IPS-20b (cell line): Measurements from ENCODE around the gene LNPEP.

Experiments used
- H3K27ac ChIP-seq: one replicate; pipeline ENCODE4 v1.5.1; 2013; ENCODE audit warnings: low read length
- H3K27me3 ChIP-seq: 2 replicates; pipeline ENCODE4 v1.6.1; 2013; ENCODE audit warnings: mild to moderate bottlenecking, low read length, inconsistent platforms; ENCODE audit not compliant: insufficient read depth
- H3K36me3 ChIP-seq: 2 replicates; pipeline ENCODE4 v1.6.1; 2013; ENCODE audit warnings: low read depth, mild to moderate bottlenecking, inconsistent platforms, low read length, moderate library complexity; ENCODE audit not compliant: insufficient read depth
- H3K4me1 ChIP-seq: 2 replicates; pipeline ENCODE4 v1.6.1; 2013; ENCODE audit warnings: mild to moderate bottlenecking, control low read depth, inconsistent platforms, low read length, moderate library complexity; ENCODE audit not compliant: insufficient read depth
- H3K4me3 ChIP-seq: 2 replicates; pipeline ENCODE4 v1.5.1; 2013; ENCODE audit warnings: mild to moderate bottlenecking, low read length, inconsistent platforms
- H3K9ac ChIP-seq: 2 replicates; pipeline ENCODE4 v1.6.1; 2013; ENCODE audit warnings: low read depth, mild to moderate bottlenecking, inconsistent platforms, low read length, moderate library complexity
- H3K9me3 ChIP-seq: 2 replicates; pipeline ENCODE4 v1.6.1; 2013; ENCODE audit warnings: mild to moderate bottlenecking, low read depth, low read length, inconsistent platforms; ENCODE audit not compliant: insufficient read depth

Gene LNPEP

GRCh38 chr5:96909435-96909834 lies 26.4 kb upstream of the LNPEP start:
- Histone ChIP-seq H3K9ac (no peak overlapping the region), H3K27ac (no peak overlapping the region), H3K27me3 (no peaks in the 10 kb centered on the region), H3K4me3 (no peak overlapping the region), H3K4me1 (no peaks in the 10 kb centered on the region), H3K36me3 (no peaks in the 10 kb centered on the region), H3K9me3 (no peaks in the 10 kb centered on the region)

GRCh38 chr5:96911139-96911538 lies 24.7 kb upstream of the LNPEP start:
- Histone ChIP-seq H3K4me3 (no peak overlapping the region), H3K36me3 (no peaks in the 10 kb centered on the region), H3K27me3 (no peaks in the 10 kb centered on the region), H3K9me3 (no peaks in the 10 kb centered on the region), H3K4me1 (no peaks in the 10 kb centered on the region), H3K27ac (no peak overlapping the region), H3K9ac (no peak overlapping the region)

- Histone ChIP-seq H3K9me3 (no peaks in the 10 kb centered on the region), H3K4me3 (no peak overlapping the region), H3K9ac (no peak overlapping the region), H3K4me1 (no peaks in the 10 kb centered on the region), H3K27ac (no peak overlapping the region), H3K27me3 (no peaks in the 10 kb centered on the region), H3K36me3 (no peaks in the 10 kb centered on the region)
Observed at GRCh38 chr5:96913233-96913632, 22.6 kb upstream of the LNPEP start.

- Histone ChIP-seq H3K27ac (no peak overlapping the region), H3K27me3 (no peaks in the 10 kb centered on the region), H3K4me1 (peaks cover 3% of the 10 kb centered on the region; the same call in 1 of the 2 replicates), H3K9me3 (no peaks in the 10 kb centered on the region), H3K9ac (no peak overlapping the region), H3K4me3 (no peak overlapping the region), H3K36me3 (no peaks in the 10 kb centered on the region)
Observed at GRCh38 chr5:96919754-96920197, 16.1 kb upstream of the LNPEP start.

GRCh38 chr5:96920744-96921355 lies 15.0 kb upstream of the LNPEP start:
- H3K4me1 ChIP-seq, result peaks cover 3% of the 10 kb centered on the region; the same call in 1 of the 2 replicates
- H3K9me3 ChIP-seq, result no peaks in the 10 kb centered on the region
- H3K36me3 ChIP-seq, result no peaks in the 10 kb centered on the region
- H3K27me3 ChIP-seq, result no peaks in the 10 kb centered on the region
- no peak overlapping the region for H3K4me3 ChIP-seq
- H3K9ac ChIP-seq, result no peak overlapping the region
- H3K27ac ChIP-seq, result no peak overlapping the region

- H3K4me3 ChIP-seq, result no peak overlapping the region
- H3K4me1 ChIP-seq, result peaks cover 3% of the 10 kb centered on the region; the same call in 1 of the 2 replicates
- H3K27me3 ChIP-seq, result no peaks in the 10 kb centered on the region
- no peak overlapping the region for H3K27ac ChIP-seq
- no peak overlapping the region for H3K9ac ChIP-seq
- H3K9me3 ChIP-seq, result no peaks in the 10 kb centered on the region
- no peaks in the 10 kb centered on the region for H3K36me3 ChIP-seq
Observed at GRCh38 chr5:96922499-96923244, 13.2 kb upstream of the LNPEP start.

GRCh38 chr5:96924016-96924443 lies 11.8 kb upstream of the LNPEP start:
- no peak overlapping the region for H3K4me3 ChIP-seq
- no peak overlapping the region for H3K27ac ChIP-seq
- peaks cover 3% of the 10 kb centered on the region; the same call in 1 of the 2 replicates for H3K4me1 ChIP-seq
- H3K36me3 ChIP-seq, result no peaks in the 10 kb centered on the region
- no peak overlapping the region for H3K9ac ChIP-seq
- H3K27me3 ChIP-seq, result no peaks in the 10 kb centered on the region
- no peaks in the 10 kb centered on the region for H3K9me3 ChIP-seq

GRCh38 chr5:96926276-96926675 lies 9.6 kb upstream of the LNPEP start:
- H3K27me3 ChIP-seq, result no peaks in the 10 kb centered on the region
- no peak overlapping the region for H3K27ac ChIP-seq
- peaks cover 3% of the 10 kb centered on the region; the same call in 1 of the 2 replicates for H3K4me1 ChIP-seq
- no peak overlapping the region for H3K9ac ChIP-seq
- no peak overlapping the region for H3K4me3 ChIP-seq
- no peaks in the 10 kb centered on the region for H3K36me3 ChIP-seq
- H3K9me3 ChIP-seq, result no peaks in the 10 kb centered on the region

GRCh38 chr5:96927008-96927407 lies 8.9 kb upstream of the LNPEP start:
- Histone ChIP-seq H3K9me3 (no peaks in the 10 kb centered on the region), H3K9ac (no peak overlapping the region), H3K4me1 (peaks cover 3% of the 10 kb centered on the region; the same call in 1 of the 2 replicates), H3K27ac (no peak overlapping the region), H3K4me3 (no peak overlapping the region), H3K36me3 (no peaks in the 10 kb centered on the region), H3K27me3 (no peaks in the 10 kb centered on the region)

- Histone ChIP-seq H3K4me3 (no peak overlapping the region), H3K36me3 (no peaks in the 10 kb centered on the region), H3K9ac (no peak overlapping the region), H3K27ac (no peak overlapping the region), H3K9me3 (no peaks in the 10 kb centered on the region), H3K27me3 (peaks cover 9% of the 10 kb centered on the region; the same call in 1 of the 2 replicates), H3K4me1 (peaks cover 10% of the 10 kb centered on the region)
Observed at GRCh38 chr5:96928931-96929708, 6.8 kb upstream of the LNPEP start.

GRCh38 chr5:96930058-96930457 lies 5.8 kb upstream of the LNPEP start:
- Histone ChIP-seq H3K27me3 (peaks cover 10% of the 10 kb centered on the region; the same call in 1 of the 2 replicates), H3K36me3 (no peaks in the 10 kb centered on the region), H3K4me3 (no peak overlapping the region), H3K9ac (no peak overlapping the region), H3K27ac (no peak overlapping the region), H3K4me1 (peaks cover 11% of the 10 kb centered on the region), H3K9me3 (no peaks in the 10 kb centered on the region)
